NCI-H1417 (cell line): ENCODE measurements around the gene AMDHD1.
A peak's percentile ranks its signal among the peaks of the same experiment; 100 is the strongest.

Experiments
- DNase-seq, 3 experiments: peaks; one replicate each; lab custom pipeline; 2025; lab: John Stamatoyannopoulos, UW

The AMDHD1 gene

GRCh38 chr12:95943330-95943842 lies at the start of gene AMDHD1:
Gene AMDHD1, plus strand, starts transcription at chr12:95943331. Its CDS starts 68 bp downstream, at chr12:95943399.
- DNase-seq, result peak; percentile 52 to 88 (median 87)

- no peak for DNase-seq
Measured at GRCh38 chr12:95896846-95897245, 46.3 kb upstream of the AMDHD1 start.

GRCh38 chr12:95898081-95898480 lies 45.0 kb upstream of the AMDHD1 start:
- DNase-seq, result no peak

- no peak for DNase-seq
Measured at GRCh38 chr12:95908573-95908972, 34.6 kb upstream of the AMDHD1 start.

GRCh38 chr12:95909871-95910270 lies 33.3 kb upstream of the AMDHD1 start:
- no peak for DNase-seq

- peak; percentile 61 to 81 (median 73) for DNase-seq
Measured at GRCh38 chr12:95918194-95918993, 24.7 kb upstream of the AMDHD1 start.

GRCh38 chr12:95919110-95919509 lies 24.0 kb upstream of the AMDHD1 start:
- DNase-seq, result no peak

GRCh38 chr12:95922231-95922630 lies 20.9 kb upstream of the AMDHD1 start:
- DNase-seq, result no peak

- no peak for DNase-seq
Measured at GRCh38 chr12:95940514-95940913, 2.6 kb upstream of the AMDHD1 start.

- DNase-seq, result peak in 1 of 3 experiments; percentile 80
Measured at GRCh38 chr12:95942101-95942523, 1.0 kb upstream of the AMDHD1 start.

GRCh38 chr12:95942524-95943329 lies 404 bp upstream of the AMDHD1 start, which contains the start of gene CCDC38:
Gene CCDC38, minus strand, starts transcription at chr12:95942614. Its CDS starts 6,105 bp downstream, at chr12:95936509.
- DNase-seq, result peak; percentile 73 to 91 (median 88)

GRCh38 chr12:95944108-95944704 lies 1.1 kb downstream of the AMDHD1 start:
- DNase-seq, result no peak

- DNase-seq, result peak in 2 of 3 experiments; percentile 27 to 74
Measured at GRCh38 chr12:95949477-95950206, 6.5 kb downstream of the AMDHD1 start.

- peak in 1 of 3 experiments; percentile 33 for DNase-seq
Measured at GRCh38 chr12:95951515-95951914, 8.4 kb downstream of the AMDHD1 start.

GRCh38 chr12:95953000-95953399 lies 9.9 kb downstream of the AMDHD1 start:
- no peak for DNase-seq

- DNase-seq, result no peak
Measured at GRCh38 chr12:95955549-95956159, 12.5 kb downstream of the AMDHD1 start.

- DNase-seq, result no peak
Measured at GRCh38 chr12:95956557-95957145, 13.5 kb downstream of the AMDHD1 start.

GRCh38 chr12:95959107-95959506 lies 16.0 kb downstream of the AMDHD1 start:
- peak in 2 of 3 experiments; percentile 10 to 38 for DNase-seq

- DNase-seq, result no peak
Measured at GRCh38 chr12:95960241-95960640, 17.1 kb downstream of the AMDHD1 start.

- DNase-seq, result peak; percentile 22 to 94 (median 66)
Measured at GRCh38 chr12:95962222-95962621, 19.1 kb downstream of the AMDHD1 start.
